Neural cell (in vitro differentiated cells): ENCODE measurements around the gene AARS1. TPM values are rescaled to one million over a fixed set of nuclear protein-coding genes. Genes with fewer than 3 reads are reported as not detected.
"Not testable (repeated sequence)": the region's sequence is repeated elsewhere in the genome, so short reads cannot be mapped to it uniquely, and the experiment has no call there.

Experiments used
- H2AFZ ChIP-seq: fragments of 200-600, 300-800 bp; sonication (generic), shearing (Covaris generic); 2 replicates; pipeline ENCODE4 v1.6.0; 2014; ENCODE audit warnings: low read depth, mild to moderate bottlenecking, antibody characterized with exemption, low read length, moderate library complexity
- H3F3A ChIP-seq: fragments of 200-600 bp; shearing (Covaris generic); 2 replicates; pipeline ENCODE4 v1.6.1; 2016; ENCODE audit warnings: mild to moderate bottlenecking, moderate library complexity, mixed read lengths, antibody characterized with exemption, low read length; ENCODE audit not compliant: insufficient read depth, poor library complexity, severe bottlenecking
- H3K27ac ChIP-seq: fragments of 200-600, 300-800 bp; sonication (generic), shearing (Covaris generic); 2 replicates; pipeline ENCODE4 v1.5.1; 2014; ENCODE audit warnings: mild to moderate bottlenecking, low read length, moderate library complexity
- H3K27me3 ChIP-seq: fragments of 300-800, 200-600 bp; sonication (generic), shearing (Covaris generic); 2 replicates; pipeline ENCODE4 v1.6.0; 2014; ENCODE audit warnings: mild to moderate bottlenecking, low read depth, low read length, moderate library complexity; ENCODE audit not compliant: insufficient read depth
- H3K36me3 ChIP-seq: fragments of 300-800, 200-600 bp; sonication (generic), shearing (Covaris generic); 2 replicates; pipeline ENCODE4 v1.5.1; 2014; ENCODE audit warnings: mild to moderate bottlenecking, antibody characterized with exemption, low read length, moderate library complexity; ENCODE audit not compliant: insufficient read depth
- H3K4me2 ChIP-seq: fragments of 300-800, 200-600 bp; sonication (generic), shearing (Covaris generic); 2 replicates; pipeline ENCODE4 v1.6.0; 2014; ENCODE audit warnings: mild to moderate bottlenecking, low read length
- H3K4me3 ChIP-seq: fragments of 300-800, 200-600 bp; sonication (generic), shearing (Covaris generic); 2 replicates; pipeline ENCODE4 v1.5.1; 2014; ENCODE audit warnings: mild to moderate bottlenecking, low read length, moderate library complexity
- H3K79me2 ChIP-seq: fragments of 200-600 bp; shearing (Covaris generic); replicated peaks from 2 replicates; pipeline ENCODE4 v1.6.0; 2014; ENCODE audit warnings: mild to moderate bottlenecking, low read length, moderate library complexity; ENCODE audit not compliant: insufficient read depth
- H3K9ac ChIP-seq: fragments of 300-800, 200-600 bp; sonication (generic), shearing (Covaris generic); 2 replicates; pipeline ENCODE4 v1.6.1; 2016; ENCODE audit warnings: mild to moderate bottlenecking, low read length, mixed read lengths
- H3K9me2 ChIP-seq: fragments of 200-600 bp; shearing (Covaris generic); 2 replicates; pipeline ENCODE4 v1.6.1; 2016; ENCODE audit warnings: mild to moderate bottlenecking, low read length, mixed read lengths; ENCODE audit not compliant: insufficient read depth
- H3K9me3 ChIP-seq: fragments of 200-600, 300-800 bp; sonication (generic), shearing (Covaris generic); 2 replicates; pipeline ENCODE4 v1.6.1; 2016; ENCODE audit warnings: mild to moderate bottlenecking, mixed run types, low read length, moderate library complexity, mixed read lengths
- H4K20me1 ChIP-seq: fragments of 200-600 bp; shearing (Covaris generic); 2 replicates; pipeline ENCODE4 v1.6.1; 2016; ENCODE audit warnings: mild to moderate bottlenecking, mixed run types; ENCODE audit not compliant: insufficient read depth
- EP300 ChIP-seq: fragments of 450-650 bp; conservative IDR thresholded peaks from 2 replicates; pipeline ENCODE4 v1.6.1; 2014; ENCODE audit warnings: antibody characterized with exemption, mild to moderate bottlenecking, moderate library complexity; ENCODE audit not compliant: poor library complexity, severe bottlenecking
- EZH2 ChIP-seq: fragments of 200-600, 300-800 bp; shearing (Covaris generic), sonication (generic); IDR thresholded peaks from 2 replicates; pipeline ENCODE4 v1.6.1; 2014; ENCODE audit warnings: antibody characterized with exemption, low read length, borderline replicate concordance, mild to moderate bottlenecking; ENCODE audit not compliant: insufficient read depth, poor library complexity, severe bottlenecking
- MXI1 ChIP-seq: fragments of 450-650 bp; conservative IDR thresholded peaks from 2 replicates; pipeline ENCODE4 v1.6.1; 2014; ENCODE audit warnings: antibody characterized with exemption, mild to moderate bottlenecking; ENCODE audit not compliant: poor library complexity, severe bottlenecking
- POLR2AphosphoS5 ChIP-seq: IDR thresholded peaks from 2 replicates; pipeline ENCODE4 v1.6.1; 2012
- RAD21 ChIP-seq: fragments of 450-650 bp; conservative IDR thresholded peaks from 2 replicates; pipeline ENCODE4 v1.6.1; 2014; ENCODE audit warnings: antibody characterized with exemption, mild to moderate bottlenecking, moderate library complexity
- SMC3 ChIP-seq: fragments of 450-650 bp; conservative IDR thresholded peaks from 2 replicates; pipeline ENCODE4 v1.6.1; 2014; ENCODE audit warnings: antibody characterized with exemption, mild to moderate bottlenecking, moderate library complexity; ENCODE audit not compliant: poor library complexity
- TAF1 ChIP-seq: IDR thresholded peaks from 2 replicates; pipeline ENCODE4 v1.6.1; 2012; ENCODE audit warnings: low read depth
- polyA plus RNA-seq: library from polyadenylated mRNA; depleted of rRNA; stranded (reverse); fragments of >200 nt; gene quantifications from 2 replicates; pipeline ENCODE4 v1.2.3, GENCODE V29; 2014
- TF ChIP-seq, protein P1 (sequence below): IDR thresholded peaks from 2 replicates; pipeline ENCODE4 v1.6.1; 2012; ENCODE audit warnings: borderline replicate concordance
- TF ChIP-seq, protein P2 (sequence below): fragments of 450-650 bp; IDR thresholded peaks from 2 replicates; pipeline ENCODE4 v1.5.1; 2014; ENCODE audit warnings: antibody characterized with exemption, mild to moderate bottlenecking, moderate library complexity; ENCODE audit not compliant: poor library complexity, severe bottlenecking

Gene AARS1
- polyA plus RNA-seq, 1 donor from 2014 or later: 33.7 TPM

DNA sequence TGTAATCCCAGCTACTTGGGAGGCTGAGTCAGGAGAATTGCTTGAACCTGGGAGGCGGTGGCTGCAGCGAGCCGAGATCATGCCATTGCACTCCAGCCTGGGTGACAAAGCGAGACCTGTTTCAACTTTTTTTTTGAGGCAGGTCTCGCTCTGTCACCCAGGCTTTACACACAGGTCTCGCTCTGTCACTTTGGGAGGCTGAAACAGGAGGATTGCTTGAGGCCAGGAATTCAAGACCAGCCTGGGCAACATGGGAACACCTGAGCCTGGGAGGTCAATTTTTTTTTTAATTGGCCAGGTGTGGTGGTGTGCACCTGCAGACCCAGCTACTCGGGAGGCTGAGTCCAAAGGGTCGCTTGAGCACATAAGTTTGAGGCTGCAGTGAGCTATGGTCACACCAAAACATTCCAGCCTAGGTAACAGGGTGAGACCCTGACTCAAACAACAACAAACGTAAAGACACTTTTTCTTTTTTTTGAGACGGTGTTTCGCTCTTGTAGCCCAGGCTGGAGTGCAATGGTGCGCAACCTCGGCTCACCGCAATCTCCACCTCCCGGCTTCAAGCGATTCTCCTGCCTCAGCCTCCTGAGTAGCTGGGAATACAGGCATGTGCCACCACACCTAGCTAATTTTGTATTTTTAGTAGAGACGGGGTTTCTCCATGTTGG, 1.9 kb downstream of the AARS1 start:
- not testable (repeated sequence) for H3K9ac ChIP-seq, H3K4me2 ChIP-seq, H4K20me1 ChIP-seq, H3K36me3 ChIP-seq, H3K27ac ChIP-seq, H3F3A ChIP-seq, H3K27me3 ChIP-seq, H2AFZ ChIP-seq, H3K9me2 ChIP-seq, H3K9me3 ChIP-seq
- H3K79me2 ChIP-seq: peaks cover 15% of the 10 kb centered on the region
- peak overlapping the region; percentile 98 for H3K4me3 ChIP-seq

DNA sequence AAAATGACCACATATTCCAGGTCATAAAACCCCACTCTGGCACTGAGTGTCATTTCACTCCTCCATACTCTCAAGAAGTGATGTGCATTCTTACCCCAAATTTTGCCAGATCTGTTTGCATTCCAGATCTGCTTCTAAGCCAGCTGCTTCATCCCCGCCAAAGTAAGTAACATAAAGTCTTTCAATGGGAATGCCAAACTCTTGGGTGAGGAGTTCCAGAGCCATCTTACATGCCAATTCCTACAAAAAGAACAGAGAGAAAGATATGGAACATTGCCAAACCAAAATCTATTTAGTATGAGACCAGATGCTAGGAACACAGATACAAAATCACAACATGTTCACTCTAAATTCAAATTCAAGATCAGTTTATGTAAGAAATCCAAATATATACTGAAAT, 12.9 kb downstream of the AARS1 start:
- Histone ChIP-seq H3K9ac (no peak overlapping the region), H3K27ac (no peak overlapping the region), H3K4me3 (no peak overlapping the region), H3K36me3 (no peaks in the 10 kb centered on the region), H3F3A (no peaks in the 10 kb centered on the region), H3K9me3 (no peaks in the 10 kb centered on the region), H3K27me3 (no peaks in the 10 kb centered on the region), H2AFZ (no peak overlapping the region), H4K20me1 (no peaks in the 10 kb centered on the region), H3K4me2 (no peak overlapping the region), H3K79me2 (no peaks in the 10 kb centered on the region), H3K9me2 (no peaks in the 10 kb centered on the region)
- TF ChIP-seq POLR2AphosphoS5: no peak
- no peak for TF ChIP-seq RAD21

DNA sequence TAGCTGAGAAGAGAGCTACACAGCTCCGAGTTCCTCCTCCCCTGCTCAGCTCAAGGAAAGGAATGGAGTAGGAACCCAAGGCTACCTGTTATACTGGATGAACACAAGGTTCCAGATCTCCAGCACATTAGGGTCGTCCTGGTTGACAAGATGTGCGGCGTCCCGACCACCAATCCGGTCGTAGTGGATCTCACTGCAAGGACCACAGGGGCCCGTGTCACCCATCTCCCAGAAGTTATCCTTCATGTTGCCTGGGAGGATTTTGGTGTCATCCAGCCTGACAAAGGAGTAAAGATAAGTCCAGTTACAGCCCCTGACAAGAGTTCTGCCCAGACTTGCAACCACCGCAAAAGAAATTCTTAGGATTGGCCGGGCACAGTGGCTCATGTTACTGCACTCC, 17.6 kb downstream of the AARS1 start:
- no peaks in the 10 kb centered on the region for H3K79me2 ChIP-seq
- TF ChIP-seq, protein P1, sequence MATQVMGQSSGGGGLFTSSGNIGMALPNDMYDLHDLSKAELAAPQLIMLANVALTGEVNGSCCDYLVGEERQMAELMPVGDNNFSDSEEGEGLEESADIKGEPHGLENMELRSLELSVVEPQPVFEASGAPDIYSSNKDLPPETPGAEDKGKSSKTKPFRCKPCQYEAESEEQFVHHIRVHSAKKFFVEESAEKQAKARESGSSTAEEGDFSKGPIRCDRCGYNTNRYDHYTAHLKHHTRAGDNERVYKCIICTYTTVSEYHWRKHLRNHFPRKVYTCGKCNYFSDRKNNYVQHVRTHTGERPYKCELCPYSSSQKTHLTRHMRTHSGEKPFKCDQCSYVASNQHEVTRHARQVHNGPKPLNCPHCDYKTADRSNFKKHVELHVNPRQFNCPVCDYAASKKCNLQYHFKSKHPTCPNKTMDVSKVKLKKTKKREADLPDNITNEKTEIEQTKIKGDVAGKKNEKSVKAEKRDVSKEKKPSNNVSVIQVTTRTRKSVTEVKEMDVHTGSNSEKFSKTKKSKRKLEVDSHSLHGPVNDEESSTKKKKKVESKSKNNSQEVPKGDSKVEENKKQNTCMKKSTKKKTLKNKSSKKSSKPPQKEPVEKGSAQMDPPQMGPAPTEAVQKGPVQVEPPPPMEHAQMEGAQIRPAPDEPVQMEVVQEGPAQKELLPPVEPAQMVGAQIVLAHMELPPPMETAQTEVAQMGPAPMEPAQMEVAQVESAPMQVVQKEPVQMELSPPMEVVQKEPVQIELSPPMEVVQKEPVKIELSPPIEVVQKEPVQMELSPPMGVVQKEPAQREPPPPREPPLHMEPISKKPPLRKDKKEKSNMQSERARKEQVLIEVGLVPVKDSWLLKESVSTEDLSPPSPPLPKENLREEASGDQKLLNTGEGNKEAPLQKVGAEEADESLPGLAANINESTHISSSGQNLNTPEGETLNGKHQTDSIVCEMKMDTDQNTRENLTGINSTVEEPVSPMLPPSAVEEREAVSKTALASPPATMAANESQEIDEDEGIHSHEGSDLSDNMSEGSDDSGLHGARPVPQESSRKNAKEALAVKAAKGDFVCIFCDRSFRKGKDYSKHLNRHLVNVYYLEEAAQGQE: no peak
- TF ChIP-seq MXI1: no peak
- TF ChIP-seq TAF1: no peak
- no peak for TF ChIP-seq EZH2
- TF ChIP-seq EP300: no peak
- no peak for TF ChIP-seq RAD21
- no peak for TF ChIP-seq SMC3
- no peak for TF ChIP-seq POLR2AphosphoS5
- TF ChIP-seq, protein P2, sequence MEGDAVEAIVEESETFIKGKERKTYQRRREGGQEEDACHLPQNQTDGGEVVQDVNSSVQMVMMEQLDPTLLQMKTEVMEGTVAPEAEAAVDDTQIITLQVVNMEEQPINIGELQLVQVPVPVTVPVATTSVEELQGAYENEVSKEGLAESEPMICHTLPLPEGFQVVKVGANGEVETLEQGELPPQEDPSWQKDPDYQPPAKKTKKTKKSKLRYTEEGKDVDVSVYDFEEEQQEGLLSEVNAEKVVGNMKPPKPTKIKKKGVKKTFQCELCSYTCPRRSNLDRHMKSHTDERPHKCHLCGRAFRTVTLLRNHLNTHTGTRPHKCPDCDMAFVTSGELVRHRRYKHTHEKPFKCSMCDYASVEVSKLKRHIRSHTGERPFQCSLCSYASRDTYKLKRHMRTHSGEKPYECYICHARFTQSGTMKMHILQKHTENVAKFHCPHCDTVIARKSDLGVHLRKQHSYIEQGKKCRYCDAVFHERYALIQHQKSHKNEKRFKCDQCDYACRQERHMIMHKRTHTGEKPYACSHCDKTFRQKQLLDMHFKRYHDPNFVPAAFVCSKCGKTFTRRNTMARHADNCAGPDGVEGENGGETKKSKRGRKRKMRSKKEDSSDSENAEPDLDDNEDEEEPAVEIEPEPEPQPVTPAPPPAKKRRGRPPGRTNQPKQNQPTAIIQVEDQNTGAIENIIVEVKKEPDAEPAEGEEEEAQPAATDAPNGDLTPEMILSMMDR: no peak
- H3K27me3 ChIP-seq: no peaks in the 10 kb centered on the region
- H2AFZ ChIP-seq: no peak overlapping the region
- H3K36me3 ChIP-seq: no peaks in the 10 kb centered on the region
- no peaks in the 10 kb centered on the region for H3K9me3 ChIP-seq
- H3K27ac ChIP-seq: no peak overlapping the region
- H3K4me2 ChIP-seq: no peak overlapping the region
- no peaks in the 10 kb centered on the region for H3K9me2 ChIP-seq
- no peaks in the 10 kb centered on the region for H4K20me1 ChIP-seq
- no peak overlapping the region for H3K4me3 ChIP-seq
- H3K9ac ChIP-seq: no peak overlapping the region
- no peaks in the 10 kb centered on the region for H3F3A ChIP-seq
